H1 (cell line): ENCODE measurements around the gene SLX9. TPM values are rescaled to one million over a fixed set of nuclear protein-coding genes. Genes with fewer than 3 reads are reported as not detected.

Experiments used
- CTCF ChIA-PET: fragments of 300-600 bp; sonication (Branson Sonifier 250); formaldehyde crosslinking; loops from one replicate; lab custom pipeline; 2021; ENCODE audit not compliant: partially characterized antibody; lab: Charles Lee
- POLR2A ChIA-PET: fragments of 300-600 bp; sonication (Branson Sonifier 250); formaldehyde crosslinking; loops from one replicate; lab custom pipeline; 2021; ENCODE audit warnings: inconsistent platforms; ENCODE audit not compliant: partially characterized antibody; lab: Charles Lee
- DNase-seq, 2 experiments: peaks; one replicate each; pipeline versions ENCODE4 v3.0.0 to v3.0.0-alpha.2; 2010 to 2022; ENCODE audit warnings: low spot score in 2 of 2, low read depth in 1 of 2, mixed read lengths in 1 of 2
- FAIRE-seq: peaks from 2 replicates; lab custom pipeline; 2011; peaks lifted over from hg19 to GRCh38; lab: Jason Lieb, UNC
- H2AFZ ChIP-seq: 2 replicates; pipeline ENCODE4 v1.8.1; 2012; ENCODE audit warnings: low read length, inconsistent platforms
- H2AK5ac ChIP-seq: 2 replicates; pipeline ENCODE4 v1.6.1; 2013; ENCODE audit warnings: low read depth, low read length
- H2BK120ac ChIP-seq: replicated peaks from 2 replicates; pipeline ENCODE3; 2013; ENCODE audit warnings: low read depth, low read length, inconsistent platforms
- H2BK12ac ChIP-seq: 2 replicates; pipeline ENCODE4 v1.6.1; 2013; ENCODE audit warnings: low read depth, low read length
- H2BK15ac ChIP-seq: 2 replicates; pipeline ENCODE4 v1.6.1; 2013; ENCODE audit warnings: low read length
- H2BK20ac ChIP-seq: 2 replicates; pipeline ENCODE4 v1.6.1; 2013; ENCODE audit warnings: low read length
- H2BK5ac ChIP-seq: 2 replicates; pipeline ENCODE4 v1.6.1; 2013; ENCODE audit warnings: low read depth, low read length
- H3K14ac ChIP-seq: 2 replicates; pipeline ENCODE4 v1.6.1; 2013; ENCODE audit warnings: inconsistent platforms; ENCODE audit not compliant: insufficient read length
- H3K18ac ChIP-seq: 2 replicates; pipeline ENCODE4 v1.6.1; 2013; ENCODE audit warnings: low read length; ENCODE audit errors: extremely low read depth
- H3K23ac ChIP-seq: 2 replicates; pipeline ENCODE4 v1.6.1; 2013; ENCODE audit warnings: inconsistent platforms; ENCODE audit not compliant: insufficient read length
- H3K23me2 ChIP-seq: 2 replicates; pipeline ENCODE4 v1.6.1; 2013; ENCODE audit warnings: low read depth, low read length
- H3K27ac ChIP-seq: 2 replicates; pipeline ENCODE4 v1.6.1; 2011; ENCODE audit warnings: low read depth, low read length, inconsistent platforms
- H3K27me3 ChIP-seq, 4 experiments: replicated peaks in 1 of 4; 1 replicate in 1 of 4; 2 replicates in 3 of 4; pipeline versions ENCODE4 v1.6.1 to v1.8.1; 2011 to 2013; ENCODE audit warnings: low read length in 3 of 4, mild to moderate bottlenecking in 3 of 4, inconsistent platforms in 2 of 4, mixed read lengths in 2 of 4, moderate library complexity in 1 of 4; ENCODE audit not compliant: control insufficient read depth in 3 of 4, insufficient read depth in 3 of 4; ENCODE audit errors: extremely low read depth in 1 of 4
- H3K36me3 ChIP-seq, 4 experiments: 2 replicates each; pipeline versions ENCODE4 v1.6.1 to v1.8.1; 2011 to 2013; ENCODE audit warnings: mild to moderate bottlenecking in 4 of 4, low read length in 3 of 4, moderate library complexity in 2 of 4, control low read depth in 1 of 4, inconsistent platforms in 1 of 4; ENCODE audit not compliant: insufficient read depth in 4 of 4, control insufficient read depth in 2 of 4
- H3K4ac ChIP-seq: replicated peaks from 2 replicates; pipeline ENCODE3; 2013; ENCODE audit warnings: low read length, low read depth, mixed read lengths, inconsistent platforms; ENCODE audit not compliant: insufficient read length
- H3K4me1 ChIP-seq, 4 experiments: replicated peaks in 1 of 4; 1 replicate in 1 of 4; 2 replicates in 3 of 4; pipeline versions ENCODE4 v1.6.1 to v1.8.1; 2011 to 2013; ENCODE audit warnings: low read length in 3 of 4, inconsistent platforms in 2 of 4, mixed read lengths in 1 of 4; ENCODE audit not compliant: insufficient read depth in 4 of 4, control insufficient read depth in 3 of 4
- H3K4me2 ChIP-seq, 2 experiments: 2 replicates each; pipeline versions ENCODE4 v1.6.1 to v1.8.1; 2011 to 2013; ENCODE audit warnings: low read depth in 2 of 2, low read length in 2 of 2, control low read depth in 1 of 2, inconsistent platforms in 1 of 2, mild to moderate bottlenecking in 1 of 2; ENCODE audit not compliant: insufficient read depth in 1 of 2
- H3K4me3 ChIP-seq, 4 experiments: fragments of 200-600, 300-600 bp in 1 of 4; sonication (generic), shearing (Covaris generic), sonication (Bioruptor Twin) in 1 of 4; 2 replicates each; pipeline versions ENCODE4 v1.5.1 to v1.8.1; 2011 to 2016; ENCODE audit warnings: low read length in 4 of 4, low read depth in 3 of 4, control low read depth in 2 of 4, inconsistent platforms in 2 of 4, mild to moderate bottlenecking in 2 of 4, mixed read lengths in 1 of 4, moderate library complexity in 1 of 4; ENCODE audit not compliant: insufficient read depth in 2 of 4; ENCODE audit errors: extremely low read depth in 1 of 4
- H3K56ac ChIP-seq: replicated peaks from 2 replicates; pipeline ENCODE3; 2013; ENCODE audit warnings: low read depth, mild to moderate bottlenecking, mixed read lengths, low read length, inconsistent platforms; ENCODE audit not compliant: insufficient read length
- H3K79me1 ChIP-seq: 2 replicates; pipeline ENCODE4 v1.6.1; 2013; ENCODE audit warnings: low read depth, low read length, control low read depth
- H3K79me2 ChIP-seq, 2 experiments: 2 replicates each; pipeline versions ENCODE4 v1.6.1 to v1.8.1; 2012 to 2013; ENCODE audit warnings: low read length in 2 of 2, mild to moderate bottlenecking in 2 of 2, inconsistent platforms in 1 of 2; ENCODE audit not compliant: insufficient read depth in 2 of 2, control insufficient read depth in 1 of 2
- H3K9ac ChIP-seq, 4 experiments: replicated peaks in 1 of 4; 1 replicate in 1 of 4; 2 replicates in 3 of 4; pipeline versions ENCODE4 v1.6.1 to v1.8.1; 2011 to 2013; ENCODE audit warnings: low read depth in 3 of 4, low read length in 3 of 4, control low read depth in 2 of 4, mild to moderate bottlenecking in 2 of 4, moderate library complexity in 2 of 4, inconsistent platforms in 1 of 4; ENCODE audit errors: extremely low read depth in 1 of 4
- H3K9me3 ChIP-seq, 2 experiments: 2 replicates each; pipeline versions ENCODE4 v1.6.1 to v1.8.1; 2012 to 2013; ENCODE audit warnings: mild to moderate bottlenecking in 2 of 2, moderate library complexity in 2 of 2, control low read depth in 1 of 2, inconsistent platforms in 1 of 2, low read depth in 1 of 2, low read length in 1 of 2, mixed read lengths in 1 of 2; ENCODE audit not compliant: insufficient read depth in 2 of 2
- H4K20me1 ChIP-seq, 2 experiments: replicated peaks in 1 of 2; 2 replicates each; pipeline versions ENCODE3 to v1.8.1; 2011 to 2013; ENCODE audit warnings: inconsistent platforms in 2 of 2, low read length in 2 of 2, mild to moderate bottlenecking in 1 of 2; ENCODE audit not compliant: insufficient read depth in 2 of 2, control insufficient read depth in 1 of 2
- H4K5ac ChIP-seq: 2 replicates; pipeline ENCODE4 v1.6.1; 2013; ENCODE audit warnings: low read length, low read depth, mixed read lengths, inconsistent platforms; ENCODE audit not compliant: insufficient read length
- H4K8ac ChIP-seq: 2 replicates; pipeline ENCODE4 v1.8.0; 2013; ENCODE audit warnings: mild to moderate bottlenecking, moderate library complexity, low read length, inconsistent platforms; ENCODE audit not compliant: insufficient read depth; ENCODE audit errors: extremely low read depth
- H4K91ac ChIP-seq: replicated peaks from 2 replicates; pipeline ENCODE3; 2013; ENCODE audit warnings: low read length, mixed read lengths, inconsistent platforms; ENCODE audit not compliant: insufficient read length
- BCL11A ChIP-seq, 2 experiments: IDR thresholded peaks; one replicate each; pipeline ENCODE4 v1.6.1; 2011; ENCODE audit warnings: low read depth in 2 of 2, low read length in 2 of 2, mild to moderate bottlenecking in 2 of 2
- CEBPB ChIP-seq: IDR thresholded peaks from 2 replicates; pipeline ENCODE4 v1.6.1; 2012; ENCODE audit warnings: low read depth, low read length
- EGR1 ChIP-seq: IDR thresholded peaks from 2 replicates; pipeline ENCODE4 v1.6.1; 2011; ENCODE audit warnings: low read depth, low read length, borderline replicate concordance
- JUN ChIP-seq: IDR thresholded peaks from 2 replicates; pipeline ENCODE4 v1.6.1; 2011; ENCODE audit warnings: low read depth, mild to moderate bottlenecking, improper control_type of control experiment, low read length
- RAD21 ChIP-seq, 2 experiments: IDR thresholded peaks in 1 of 2; conservative IDR thresholded peaks in 1 of 2; 2 replicates each; pipeline ENCODE4 v1.6.1; 2011; ENCODE audit warnings: low read depth in 2 of 2, low read length in 2 of 2, improper control_type of control experiment in 1 of 2, inconsistent platforms in 1 of 2, mild to moderate bottlenecking in 1 of 2, moderate library complexity in 1 of 2
- SUZ12 ChIP-seq: fragments of 200-600 bp; sonication (generic); IDR thresholded peaks from 2 replicates; pipeline ENCODE4 v1.6.1; 2012; ENCODE audit warnings: mild to moderate bottlenecking, inconsistent platforms, low read length, moderate library complexity, mixed read lengths
- TAF7 ChIP-seq: optimal IDR thresholded peaks from 2 replicates; pipeline ENCODE3; 2011; ENCODE audit warnings: low read depth, mild to moderate bottlenecking, inconsistent platforms, low read length, moderate library complexity, borderline replicate concordance
- WGBS, 2 experiments: shearing (Covaris generic) in 1 of 2; methylation state at CpG; one replicate each; pipeline versions ENCODE4 v1.1.6 to v1.1.7; 2013 to 2015; ENCODE audit warnings: low lambda C conversion rate in 2 of 2, mixed read lengths in 2 of 2, inconsistent platforms in 1 of 2, low coverage in 1 of 2, missing lambda C conversion rate in 1 of 2; ENCODE audit not compliant: insufficient replicate concordance in 2 of 2, insufficient coverage in 1 of 2, insufficient read length in 1 of 2; ENCODE audit errors: extremely low coverage in 1 of 2, missing lambda C conversion rate in 1 of 2; 5-methylcytosine and 5-hydroxymethylcytosine counted together
- polyA plus RNA-seq, 7 experiments: library from polyadenylated mRNA; depleted of rRNA in 3 of 7; stranded (reverse) in 5 of 7; unstranded in 2 of 7; fragments of >200 nt in 5 of 7; fragments of 200-250 nt in 2 of 7; gene quantifications; 1 replicate in 5 of 7; 2 replicates in 1 of 7; 4 replicates in 1 of 7; pipeline versions ENCODE4 v1.2.1 to v1.2.3, GENCODE V29; 2011 to 2013; ENCODE audit warnings: missing spikeins in 2 of 7, mixed read lengths in 2 of 7
- total RNA-seq: library from RNA; stranded (reverse); fragmentation: NEBNext Ultra II Directional; extraction: Animal tissue kit (Norgen Biotek cat#: 25700); gene quantifications from 2 replicates; pipeline ENCODE4 v1.2.1, GENCODE V29; 2021
- TF ChIP-seq, protein P1 (sequence below): IDR thresholded peaks from 2 replicates; pipeline ENCODE4 v1.6.1; 2012; ENCODE audit warnings: low read length, inconsistent platforms
- TF ChIP-seq, protein P2 (sequence below): IDR thresholded peaks from 2 replicates; pipeline ENCODE4 v1.6.1; 2012; ENCODE audit warnings: inconsistent platforms

The SLX9 gene
- total and polyA plus RNA-seq, 2 of the 8 experiments (the other 6 are each of a cell fraction or from before 2014, with no cell fraction given) = 17.7 to 57.3 TPM

DNA sequence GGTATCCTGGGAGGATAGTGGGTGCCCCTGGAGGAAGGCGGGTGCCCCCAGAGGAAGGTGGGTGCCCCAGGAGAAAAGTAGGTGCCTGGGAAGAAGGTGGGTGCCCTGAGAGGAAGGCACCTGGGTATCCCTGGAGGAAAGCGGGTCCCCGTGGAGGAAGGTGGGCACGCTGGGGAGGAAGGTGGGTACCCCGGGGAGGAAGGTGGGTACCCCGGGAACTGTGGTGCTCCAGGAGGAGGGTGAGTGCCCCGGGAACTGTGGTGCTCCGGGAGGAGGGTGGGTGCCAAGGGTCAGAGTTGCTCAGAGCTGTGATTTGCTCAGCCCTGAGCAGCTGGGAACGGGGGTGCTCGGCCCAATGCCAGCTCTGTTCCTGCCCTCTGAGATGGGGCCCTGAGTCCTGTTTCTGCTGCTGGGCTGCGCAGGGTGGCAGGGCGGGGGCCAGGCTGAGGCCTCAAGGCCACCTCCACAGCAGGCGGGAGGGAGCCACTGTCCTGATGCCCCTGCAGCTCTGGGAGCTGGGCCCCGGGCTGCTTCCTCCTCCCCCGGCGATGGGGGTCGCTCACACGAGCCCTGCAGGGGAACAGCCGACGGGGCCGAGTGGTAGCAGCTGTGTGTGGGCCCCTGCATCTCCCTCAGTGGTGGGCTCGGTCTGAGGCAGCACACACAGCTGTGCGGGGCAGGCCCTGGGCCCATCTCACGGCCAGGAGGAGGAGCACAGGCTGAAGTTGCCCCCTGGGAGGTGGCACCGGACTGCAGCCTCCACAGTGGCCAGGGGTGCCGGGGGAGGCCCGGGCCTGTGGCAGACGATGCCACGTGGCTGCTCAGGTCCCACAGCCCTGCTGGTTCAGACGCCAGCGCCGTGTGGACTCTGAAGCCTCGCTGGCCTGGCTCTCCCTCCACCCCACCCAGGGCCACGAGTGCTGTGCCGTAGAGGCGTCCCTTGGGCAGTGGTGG is 57.4 kb downstream of the SLX9 start:
- Histone ChIP-seq H2BK15ac (no peak overlapping the region), H3K79me1 (no peaks in the 10 kb centered on the region), H3K4ac (no peak overlapping the region), H3K4me1 (no peaks in the 10 kb centered on the region), H3K14ac (no peak overlapping the region), H3K4me2 (no peak overlapping the region), H4K5ac (no peak overlapping the region), H2BK120ac (no peak overlapping the region), H2BK20ac (no peak overlapping the region), H3K79me2 (no peaks in the 10 kb centered on the region), H3K27me3 (no peaks in the 10 kb centered on the region), H3K36me3 (no peaks in the 10 kb centered on the region), H3K27ac (no peak overlapping the region), H3K18ac (no peak overlapping the region), H3K23me2 (no peaks in the 10 kb centered on the region), H3K9ac (no peak overlapping the region), H3K9me3 (no peaks in the 10 kb centered on the region), H3K56ac (no peak overlapping the region), H3K4me3 (no peak overlapping the region), H4K20me1 (no peaks in the 10 kb centered on the region), H4K91ac (no peak overlapping the region), H2BK5ac (no peak overlapping the region), H2AFZ (no peak overlapping the region), H2AK5ac (0 out of 2 replicates have a peak overlapping the region, but pooled peaks have one; percentile 6), H4K8ac (no peak overlapping the region), H2BK12ac (peak overlapping the region; percentile 75; the same call in 1 of the 2 replicates), H3K23ac (no peak overlapping the region)
- ChIA-PET CTCF (interaction anchor here (0.6 to 4.3 kb wide), 8 partner anchors 9 to 141 kb away, joined by 3 to 20 read pairs (median 4); no protein-coding TSS in a partner anchor), POLR2A (interaction anchor here (0.6 to 1.7 kb wide), 3 partner anchors 11 to 147 kb away, joined by 3 to 4 read pairs (median 3); no protein-coding TSS in a partner anchor)
- DNase-seq (no peak), FAIRE-seq (no peak)
- WGBS, 2 experiments = 81% methylated on average over 34 of the region's 36 CpGs; no CpG with 5 or more reads in 1 of the 2 experiments
- TF ChIP-seq RAD21 (IDR thresholded peaks at IDR 0.05 in 1 of 2, conservative IDR thresholded peaks at IDR 0.05 in 1 of 2; ENCODE audit: low read depth in 2 of 2, low read length in 2 of 2) (no peak), BCL11A (IDR thresholded peaks at IDR 0.05; ENCODE audit: low read depth in 2 of 2, low read length in 2 of 2) (no peak), EGR1 (no peak), JUN (no peak), SUZ12 (no peak), CEBPB (no peak), TAF7 (no peak)
- TF ChIP-seq, protein P1, sequence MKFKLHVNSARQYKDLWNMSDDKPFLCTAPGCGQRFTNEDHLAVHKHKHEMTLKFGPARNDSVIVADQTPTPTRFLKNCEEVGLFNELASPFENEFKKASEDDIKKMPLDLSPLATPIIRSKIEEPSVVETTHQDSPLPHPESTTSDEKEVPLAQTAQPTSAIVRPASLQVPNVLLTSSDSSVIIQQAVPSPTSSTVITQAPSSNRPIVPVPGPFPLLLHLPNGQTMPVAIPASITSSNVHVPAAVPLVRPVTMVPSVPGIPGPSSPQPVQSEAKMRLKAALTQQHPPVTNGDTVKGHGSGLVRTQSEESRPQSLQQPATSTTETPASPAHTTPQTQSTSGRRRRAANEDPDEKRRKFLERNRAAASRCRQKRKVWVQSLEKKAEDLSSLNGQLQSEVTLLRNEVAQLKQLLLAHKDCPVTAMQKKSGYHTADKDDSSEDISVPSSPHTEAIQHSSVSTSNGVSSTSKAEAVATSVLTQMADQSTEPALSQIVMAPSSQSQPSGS = no peak
- TF ChIP-seq, protein P2, sequence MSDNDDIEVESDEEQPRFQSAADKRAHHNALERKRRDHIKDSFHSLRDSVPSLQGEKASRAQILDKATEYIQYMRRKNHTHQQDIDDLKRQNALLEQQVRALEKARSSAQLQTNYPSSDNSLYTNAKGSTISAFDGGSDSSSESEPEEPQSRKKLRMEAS = no peak
